ENCODE measurements around the gene IFT43. TPM values are rescaled to one million over a fixed set of nuclear protein-coding genes. Genes with fewer than 3 reads are reported as not detected.
A peak's percentile ranks its signal among the peaks of the same experiment; 100 is the strongest.

The IFT43 gene
- total and polyA plus RNA-seq, 2 donors (not counting 3 experiments of a cell fraction or from before 2014, with no cell fraction given) = 22.3 to 39.0 TPM

DNA sequence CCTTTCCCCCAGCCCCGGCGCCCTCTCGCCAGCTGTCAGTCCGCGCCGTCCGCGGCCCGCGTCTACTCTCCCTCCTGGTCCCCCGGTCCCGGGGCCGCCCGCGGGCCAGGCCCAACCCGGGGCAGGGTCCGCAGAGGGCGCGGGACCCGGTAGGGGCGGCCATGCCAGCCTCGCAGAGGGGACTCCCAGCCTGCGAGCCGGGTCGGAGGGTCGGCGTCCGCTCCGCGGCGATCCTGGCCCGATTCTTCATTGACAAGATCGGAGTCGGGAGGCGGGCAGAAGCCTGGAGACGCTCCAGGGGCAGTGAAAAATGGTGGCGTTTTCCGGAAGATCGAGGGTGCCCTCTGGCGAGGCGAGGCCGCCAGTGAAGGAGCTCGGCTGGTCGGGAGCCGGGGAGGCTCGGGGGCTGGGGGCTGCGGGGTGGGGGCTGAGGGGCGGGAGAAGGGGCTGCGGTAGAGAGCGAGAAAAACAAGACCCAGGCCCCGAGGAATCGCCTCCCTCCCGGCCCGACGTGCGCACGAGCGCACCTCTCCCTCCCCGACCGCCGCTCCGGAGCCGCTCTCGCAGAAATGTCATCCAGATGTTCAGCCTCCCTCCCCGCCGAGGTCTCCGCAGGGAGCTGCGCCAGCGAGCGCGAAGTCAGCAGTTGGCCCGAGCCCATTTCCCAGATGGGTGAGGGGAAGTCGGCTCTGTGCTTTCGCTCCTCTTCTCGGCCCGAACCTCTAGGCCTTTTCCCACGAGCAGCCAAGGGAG, 3.1 kb upstream of the IFT43 start:
- H3K4me1 ChIP-seq (ENCODE audit: control insufficient read depth, extremely low read depth, insufficient read depth, low read length) = peaks cover 28% of the 10 kb centered on the region
- intact Hi-C loops (cut with micrococcal nuclease) = loop anchor here (1.0 to 5.0 kb wide), 6 partner anchors 76 to 405 kb away; partner anchors contain the start of genes ERG28 and TTLL5
- ChIA-PET POLR2A (interaction anchor here (1.1 kb wide), 1 partner anchor 188 kb away, joined by 4 read pairs; no protein-coding TSS in a partner anchor), CTCF (interaction anchor here (0.5 to 12.4 kb wide), 70 partner anchors 9 to 952 kb away, joined by 3 to 617 read pairs (median 5); partner anchors contain the start of genes ERG28, FLVCR2 and TTLL5)
- BruUV-seq (replicated peaks) = no TSS peak
- H3K27me3 ChIP-seq (ENCODE audit: control insufficient read depth in 2 of 2, insufficient read depth in 2 of 2, low read length in 2 of 2) = no peaks in the 10 kb centered on the region
- FAIRE-seq (peak; percentile 79), DNase-seq (ENCODE audit: low read depth, low spot score) (peak; percentile 78)
- TF ChIP-seq CTCF (IDR thresholded peaks at IDR 0.05; ENCODE audit: extremely low read depth in 1 of 2, insufficient read depth in 1 of 2, low read depth in 1 of 2, low read length in 2 of 2) = peak; percentile 32 to 74
- no peak for TF ChIP-seq GATA2 (IDR thresholded peaks at IDR 0.05; ENCODE audit: insufficient read depth, insufficient read length, low read depth, low read length)
- peak overlapping the region; percentile 66 to 73 (median 68) for H3K4me3 ChIP-seq (replicated peaks in 1 of 3; ENCODE audit: insufficient read depth in 1 of 3, low read depth in 1 of 3, low read length in 3 of 3)
- dilution Hi-C loops (cut with MboI; ENCODE audit: extremely low pct_ligation_motif_present, low sequenced_read_pairs) = loop anchor here (25.0 kb wide), 1 partner anchor 270 kb away; no protein-coding TSS in a partner anchor
- H3K36me3 ChIP-seq (ENCODE audit: control insufficient read depth in 2 of 2, extremely low read depth in 1 of 2, insufficient read depth in 2 of 2, low read length in 2 of 2) = no peaks in the 10 kb centered on the region
- peak overlapping the region; percentile 83 for H3K9ac ChIP-seq (replicated peaks; ENCODE audit: extremely low read depth, insufficient read depth, low read length)
- H2AFZ ChIP-seq (ENCODE audit: low read depth, low read length) = peak overlapping the region; percentile 97
- peak overlapping the region; percentile 62 for H3K27ac ChIP-seq (ENCODE audit: insufficient read depth, low read depth, low read length)
- H4K20me1 ChIP-seq (replicated peaks; ENCODE audit: control insufficient read depth, extremely low read depth, insufficient read depth, low read length) = no peaks in the 10 kb centered on the region
- no peaks in the 10 kb centered on the region for H3K9me3 ChIP-seq (replicated peaks; ENCODE audit: control insufficient read depth, insufficient read depth, low read length)
- no peaks in the 10 kb centered on the region for H3K9me1 ChIP-seq (replicated peaks; ENCODE audit: control insufficient read depth, extremely low read depth, insufficient read depth, low read length)
- H3K4me2 ChIP-seq (ENCODE audit: insufficient read depth, low read length) = peak overlapping the region; percentile 77
- no peaks in the 10 kb centered on the region for H3K79me2 ChIP-seq (ENCODE audit: control insufficient read depth, insufficient read depth, low read length)

DNA sequence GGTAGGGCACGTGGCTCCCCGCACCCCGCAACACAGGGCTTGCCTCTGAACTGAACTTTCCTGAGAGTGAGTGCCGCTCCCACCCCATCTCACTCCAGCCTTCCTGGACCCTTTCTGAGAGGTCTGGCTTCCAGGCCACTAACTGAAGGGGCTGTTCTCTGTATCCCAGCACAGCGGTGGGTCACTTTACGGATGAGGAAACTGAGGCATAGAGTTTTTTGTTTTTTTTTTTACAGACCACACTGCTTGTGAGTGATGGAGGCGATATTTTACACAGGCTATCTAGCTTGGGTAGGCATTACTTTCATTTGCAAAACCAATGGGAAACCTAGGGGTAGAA, 2.6 kb upstream of the IFT43 start:
- FAIRE-seq (no peak), DNase-seq (ENCODE audit: low read depth, low spot score) (no peak)
- dilution Hi-C loops (cut with MboI; ENCODE audit: extremely low pct_ligation_motif_present, low sequenced_read_pairs) = loop anchor here (25.0 kb wide), 1 partner anchor 271 kb away; no protein-coding TSS in a partner anchor
- CTCF ChIA-PET = interaction anchor here (0.5 to 12.4 kb wide), 68 partner anchors 8 to 951 kb away, joined by 3 to 617 read pairs (median 5); partner anchors contain the start of genes ERG28, FLVCR2 and TTLL5
- Histone ChIP-seq H3K27ac (ENCODE audit: insufficient read depth, low read depth, low read length) (no peak overlapping the region), H3K9me3 (replicated peaks; ENCODE audit: control insufficient read depth, insufficient read depth, low read length) (no peaks in the 10 kb centered on the region), H3K79me2 (ENCODE audit: control insufficient read depth, insufficient read depth, low read length) (no peaks in the 10 kb centered on the region), H3K27me3 (ENCODE audit: control insufficient read depth in 2 of 2, insufficient read depth in 2 of 2, low read length in 2 of 2) (no peaks in the 10 kb centered on the region), H3K9ac (replicated peaks; ENCODE audit: extremely low read depth, insufficient read depth, low read length) (peak overlapping the region; percentile 28), H3K4me1 (ENCODE audit: control insufficient read depth, extremely low read depth, insufficient read depth, low read length) (peaks cover 34% of the 10 kb centered on the region), H3K4me3 (replicated peaks in 1 of 3; ENCODE audit: insufficient read depth in 1 of 3, low read depth in 1 of 3, low read length in 3 of 3) (peak overlapping the region in 2 of 3 experiments; percentile 32 to 66), H2AFZ (ENCODE audit: low read depth, low read length) (peak overlapping the region; percentile 77), H3K4me2 (ENCODE audit: insufficient read depth, low read length) (peak overlapping the region; percentile 45), H3K9me1 (replicated peaks; ENCODE audit: control insufficient read depth, extremely low read depth, insufficient read depth, low read length) (no peaks in the 10 kb centered on the region), H4K20me1 (replicated peaks; ENCODE audit: control insufficient read depth, extremely low read depth, insufficient read depth, low read length) (no peaks in the 10 kb centered on the region), H3K36me3 (ENCODE audit: control insufficient read depth in 2 of 2, extremely low read depth in 1 of 2, insufficient read depth in 2 of 2, low read length in 2 of 2) (no peaks in the 10 kb centered on the region)
- intact Hi-C loops (cut with micrococcal nuclease) = loop anchor here (2.0 to 5.0 kb wide), 2 partner anchors 322 to 404 kb away; partner anchors contain the start of genes ERG28 and TTLL5
- BruUV-seq (replicated peaks) = no TSS peak
- POLR2A ChIA-PET = interaction anchor here (1.1 kb wide), 1 partner anchor 189 kb away, joined by 4 read pairs; no protein-coding TSS in a partner anchor
- TF ChIP-seq JUN (IDR thresholded peaks at IDR 0.05; ENCODE audit: borderline replicate concordance, insufficient read depth, insufficient read length, low read depth) (no peak), CTCF (IDR thresholded peaks at IDR 0.05; ENCODE audit: extremely low read depth in 1 of 2, insufficient read depth in 1 of 2, low read depth in 1 of 2, low read length in 2 of 2) (no peak), MAX (IDR thresholded peaks at IDR 0.05; ENCODE audit: insufficient read depth, insufficient read length) (no peak), POLR2A (IDR thresholded peaks at IDR 0.05; ENCODE audit: low read depth, low read length) (no peak)
